Measurements from ENCODE around the gene ZNF804B.

ZNF804B gene

GRCh38 chr7:89001306-89001705 lies 241.8 kb downstream of the ZNF804B start:
- no peak for DNase-seq

DNA sequence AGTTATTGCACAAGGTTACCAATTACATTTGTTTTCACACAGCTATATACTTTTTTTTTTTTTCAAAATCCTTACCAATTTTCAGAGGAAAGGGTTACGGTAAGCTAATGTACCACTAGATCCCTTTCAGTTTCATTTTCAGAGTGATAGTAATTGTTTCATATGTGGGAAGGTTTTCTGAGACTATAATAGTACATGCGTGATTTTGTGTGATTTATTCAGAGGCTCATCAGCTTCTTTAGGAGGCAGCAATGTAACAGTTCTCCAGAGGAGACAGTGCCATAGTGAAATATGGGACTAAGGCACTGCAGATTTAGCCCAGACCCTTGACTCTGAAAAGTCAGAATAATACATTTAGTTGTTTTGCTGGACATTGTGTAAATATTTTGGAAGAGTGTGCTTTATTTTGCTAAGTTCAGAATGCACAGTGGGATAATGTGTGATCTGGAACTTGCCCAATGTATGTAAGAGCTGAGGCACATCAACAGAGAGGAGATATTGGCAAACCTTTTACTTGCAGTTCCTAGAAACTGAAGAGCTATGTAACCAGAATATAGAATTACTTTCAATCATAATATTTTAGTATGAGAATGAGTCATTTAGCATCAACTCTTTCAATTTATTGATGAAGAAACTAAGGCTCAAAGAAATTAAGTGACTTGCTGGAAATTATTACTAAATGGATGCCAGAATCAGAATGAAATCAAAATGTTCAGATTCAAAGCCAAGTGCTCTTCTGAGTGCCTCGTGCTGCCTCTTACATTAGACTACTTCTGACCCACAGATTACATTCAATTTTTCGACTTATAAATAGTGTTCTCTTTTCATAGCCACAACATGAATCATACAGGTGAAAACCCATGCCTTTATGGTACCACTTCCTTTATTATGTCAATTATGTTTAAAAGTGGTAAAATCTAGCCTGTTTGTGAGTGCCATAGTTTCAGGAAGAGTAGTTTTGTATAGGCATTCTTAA lies 243.8 kb downstream of the ZNF804B start:
- no peak for DNase-seq

- no peak for DNase-seq
These were observed 252.5 kb downstream of the ZNF804B start for GRCh38 chr7:89012016-89012415.

- no peak for DNase-seq
These were observed 258.2 kb downstream of the ZNF804B start for GRCh38 chr7:89017695-89018094.

GRCh38 chr7:89021741-89022140 lies 262.2 kb downstream of the ZNF804B start:
- DNase-seq: no peak

- DNase-seq: no peak
These were observed 263.7 kb downstream of the ZNF804B start for GRCh38 chr7:89023206-89023605.

DNA sequence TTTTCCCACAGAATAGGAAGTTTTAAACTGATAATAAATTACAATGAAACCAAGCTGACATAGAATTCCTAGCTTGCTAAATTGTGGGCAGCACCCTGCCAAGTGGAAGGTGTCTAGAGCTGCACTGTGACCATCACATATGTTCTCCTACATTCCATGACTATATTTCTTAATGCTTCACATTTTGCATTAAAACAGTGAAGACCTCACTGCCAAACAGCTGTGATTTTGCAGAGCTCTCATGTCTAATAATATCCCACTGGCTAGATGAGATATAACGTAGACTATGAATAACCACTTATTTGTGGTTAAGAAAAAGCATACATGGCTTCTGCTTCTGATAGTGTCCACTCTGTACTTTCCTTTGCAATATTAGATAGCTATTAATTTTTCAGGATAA lies 264.4 kb downstream of the ZNF804B start:
- no peak for DNase-seq

- no peak for DNase-seq
These were observed 268.3 kb downstream of the ZNF804B start for GRCh38 chr7:89027781-89028180.

GRCh38 chr7:89028319-89028718 lies 268.8 kb downstream of the ZNF804B start:
- DNase-seq: no peak

- DNase-seq: no peak
These were observed 270.4 kb downstream of the ZNF804B start for GRCh38 chr7:89029864-89030263.

GRCh38 chr7:89041240-89041639 lies 281.7 kb downstream of the ZNF804B start:
- DNase-seq: no peak

DNA sequence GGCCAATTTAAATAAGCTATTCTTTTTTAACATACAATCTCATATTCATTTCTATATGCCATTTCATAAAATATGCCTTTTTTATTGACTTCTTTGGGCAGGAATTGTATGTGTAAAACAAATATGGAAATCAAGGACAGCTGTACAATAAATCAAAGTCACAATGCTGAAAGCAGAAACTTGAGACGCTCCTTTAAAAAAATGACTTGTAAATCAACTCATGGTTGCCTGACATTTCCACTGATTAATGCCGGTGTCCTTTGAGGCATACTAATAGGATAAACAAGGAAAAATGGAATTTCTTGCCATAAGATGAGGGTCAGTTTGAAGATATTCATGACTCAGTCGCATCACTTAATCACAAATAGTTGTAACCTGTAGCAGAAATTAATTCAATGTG lies 283.4 kb downstream of the ZNF804B start:
- no peak for DNase-seq

GRCh38 chr7:89049043-89049442 lies 289.5 kb downstream of the ZNF804B start:
- no peak for DNase-seq

- no peak for DNase-seq
These were observed 293.6 kb downstream of the ZNF804B start for GRCh38 chr7:89053130-89053529.

- no peak for DNase-seq
These were observed 294.9 kb downstream of the ZNF804B start for GRCh38 chr7:89054361-89054760.

GRCh38 chr7:89060234-89060633 lies 300.7 kb downstream of the ZNF804B start:
- no peak for DNase-seq

DNA sequence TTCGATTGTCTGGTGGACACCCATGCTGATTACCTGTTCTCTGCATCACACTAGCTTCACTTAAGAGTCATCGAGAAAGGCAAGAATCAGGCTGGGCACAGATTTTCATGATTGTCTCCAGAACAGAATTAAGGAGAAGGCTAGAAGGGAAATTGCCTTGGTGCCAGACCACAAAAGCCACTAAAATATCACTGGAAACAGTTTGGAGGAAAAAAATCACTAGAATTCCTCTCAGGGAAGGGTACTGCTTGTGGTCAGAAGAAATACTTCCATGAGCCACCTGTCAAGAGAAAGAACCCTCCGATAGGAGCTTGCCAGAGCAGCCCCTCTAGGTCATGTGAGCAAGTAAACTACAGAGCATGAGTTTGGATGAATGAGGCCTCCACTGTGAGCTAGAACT lies 305.3 kb downstream of the ZNF804B start:
- no peak for DNase-seq

GRCh38 chr7:89067048-89067447 lies 307.5 kb downstream of the ZNF804B start:
- no peak for DNase-seq

DNA sequence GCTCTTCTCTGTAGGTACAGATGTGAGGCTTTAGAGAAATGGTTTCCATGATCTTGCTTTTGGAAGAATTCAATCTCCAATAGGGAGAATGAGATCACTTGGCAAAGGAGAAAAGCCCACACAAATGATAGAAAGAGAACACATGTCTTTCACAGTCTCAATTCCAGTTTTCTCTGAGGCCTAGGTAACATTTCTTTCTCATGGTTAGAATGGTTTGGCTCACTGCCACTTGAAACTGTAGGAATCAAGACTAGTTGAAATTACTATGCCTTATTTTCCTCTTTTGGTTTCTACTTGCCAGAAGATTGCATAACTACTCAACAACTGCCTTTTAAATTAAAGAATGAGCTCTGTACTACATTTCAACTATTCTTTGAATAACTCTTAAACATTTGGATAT lies 312.6 kb downstream of the ZNF804B start:
- DNase-seq: no peak

GRCh38 chr7:89073776-89074175 lies 314.3 kb downstream of the ZNF804B start:
- no peak for DNase-seq

DNA sequence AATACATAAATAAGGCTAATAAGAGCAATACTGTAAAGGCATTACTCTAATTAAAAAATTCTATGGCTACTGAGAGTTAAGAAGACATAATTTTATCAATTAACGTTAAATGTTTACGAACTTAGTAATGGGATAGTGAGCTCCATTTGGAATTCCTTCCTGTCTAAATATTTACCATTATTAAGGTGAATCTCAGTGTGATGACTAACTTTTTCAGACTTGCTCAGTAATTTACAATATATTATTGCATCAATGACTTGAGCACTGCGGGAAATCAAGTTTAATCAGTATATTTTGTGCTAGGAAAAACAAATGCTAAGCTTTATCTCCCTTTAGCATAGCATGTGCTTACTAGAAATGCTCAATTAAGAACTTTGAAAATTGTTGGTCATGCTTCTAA lies 318.5 kb downstream of the ZNF804B start:
- DNase-seq: no peak

- no peak for DNase-seq
These were observed 326.1 kb downstream of the ZNF804B start for GRCh38 chr7:89085580-89085979.

- DNase-seq: no peak
These were observed 332.1 kb downstream of the ZNF804B start for GRCh38 chr7:89091550-89091949.

DNA sequence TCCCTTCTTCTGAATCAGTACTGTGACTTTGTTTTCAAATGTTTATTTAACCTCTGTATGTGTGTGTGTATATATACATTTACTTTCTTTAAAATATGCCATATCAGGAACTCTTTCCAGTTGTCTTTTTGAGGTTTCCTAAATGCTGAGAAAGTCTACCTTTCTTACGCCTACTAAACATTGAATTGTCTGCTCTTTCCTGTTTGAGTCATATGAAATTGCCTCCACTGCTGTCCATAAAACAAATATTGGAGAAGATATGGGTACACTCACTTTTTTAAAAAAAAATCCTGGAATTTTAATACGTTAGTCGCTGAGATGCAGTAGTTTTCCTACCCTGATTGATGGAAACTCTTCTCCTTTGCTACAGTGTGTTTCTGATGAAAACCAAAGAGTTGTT lies 334.8 kb downstream of the ZNF804B start:
- no peak for DNase-seq

DNA sequence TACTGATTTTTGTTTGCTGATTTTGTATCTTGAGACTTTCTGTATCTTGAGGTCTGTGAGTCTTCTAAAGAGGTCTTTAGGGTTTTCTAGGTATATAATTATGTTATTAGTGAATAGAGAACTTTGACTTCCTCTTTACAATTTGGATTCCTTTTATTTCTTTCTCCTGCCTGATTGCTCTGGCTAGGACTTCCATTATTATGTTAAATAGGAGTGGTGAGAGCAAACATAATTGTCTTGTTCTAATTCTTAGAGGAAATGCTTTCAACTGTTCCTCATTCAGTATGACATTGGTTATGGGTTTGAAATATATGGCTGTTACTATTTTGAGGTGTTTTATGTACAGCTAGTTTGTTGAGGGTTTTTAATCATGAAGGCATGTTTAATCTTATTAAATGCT lies 344.1 kb downstream of the ZNF804B start:
- DNase-seq: no peak
